ENCODE data around the gene SIPA1L3.

- TF ChIP-seq ZFP30 (CRISPR knock-in tag; IDR thresholded peaks at IDR 0.05) (no peak), TOX (CRISPR knock-in tag; IDR thresholded peaks at IDR 0.05; ENCODE audit: borderline replicate concordance) (no peak), GLIS3 (CRISPR knock-in tag; IDR thresholded peaks at IDR 0.05) (no peak), ZFP3 (CRISPR knock-in tag; IDR thresholded peaks at IDR 0.05) (no peak), ESRRG (CRISPR knock-in tag; IDR thresholded peaks at IDR 0.05) (no peak), OSR1 (CRISPR knock-in tag; IDR thresholded peaks at IDR 0.05) (no peak), CSDC2 (CRISPR knock-in tag; IDR thresholded peaks at IDR 0.05) (no peak)
- TF ChIP-seq, protein P1, sequence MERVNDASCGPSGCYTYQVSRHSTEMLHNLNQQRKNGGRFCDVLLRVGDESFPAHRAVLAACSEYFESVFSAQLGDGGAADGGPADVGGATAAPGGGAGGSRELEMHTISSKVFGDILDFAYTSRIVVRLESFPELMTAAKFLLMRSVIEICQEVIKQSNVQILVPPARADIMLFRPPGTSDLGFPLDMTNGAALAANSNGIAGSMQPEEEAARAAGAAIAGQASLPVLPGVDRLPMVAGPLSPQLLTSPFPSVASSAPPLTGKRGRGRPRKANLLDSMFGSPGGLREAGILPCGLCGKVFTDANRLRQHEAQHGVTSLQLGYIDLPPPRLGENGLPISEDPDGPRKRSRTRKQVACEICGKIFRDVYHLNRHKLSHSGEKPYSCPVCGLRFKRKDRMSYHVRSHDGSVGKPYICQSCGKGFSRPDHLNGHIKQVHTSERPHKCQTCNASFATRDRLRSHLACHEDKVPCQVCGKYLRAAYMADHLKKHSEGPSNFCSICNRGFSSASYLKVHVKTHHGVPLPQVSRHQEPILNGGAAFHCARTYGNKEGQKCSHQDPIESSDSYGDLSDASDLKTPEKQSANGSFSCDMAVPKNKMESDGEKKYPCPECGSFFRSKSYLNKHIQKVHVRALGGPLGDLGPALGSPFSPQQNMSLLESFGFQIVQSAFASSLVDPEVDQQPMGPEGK (CRISPR knock-in tag; IDR thresholded peaks at IDR 0.05; ENCODE audit: borderline replicate concordance), result no peak
Observed at GRCh38 chr19:38234615-38235014, 327.6 kb downstream of the SIPA1L3 start.
